ENCODE data around the gene CELA1.

Gene CELA1

GRCh38 chr12:51361161-51362016 is 14.9 kb upstream of the CELA1 start:
- WGBS (ENCODE audit: insufficient coverage) = 97% methylated on average over 7 of the region's 8 CpGs
- CTCF ChIA-PET = interaction anchor here (0.6 to 4.0 kb wide), 10 partner anchors 11 to 109 kb away, joined by 3 to 23 read pairs (median 3); partner anchors contain the start of gene SMAGP
- peaks cover 0 to 3% (median 0%) of the 10 kb centered on the region in 4 experiments for H3K4me1 ChIP-seq (ENCODE audit: control extremely low read depth in 1 of 4, control insufficient read depth in 4 of 4, insufficient read depth in 4 of 4, low read length in 3 of 4)
- no peak for DNase-seq
- H3K9me3 ChIP-seq (ENCODE audit: control extremely low read depth in 1 of 5, control insufficient read depth in 4 of 5, insufficient read depth in 2 of 5, low read depth in 1 of 5, low read length in 4 of 5) = no peaks in the 10 kb centered on the region
- H3K36me3 ChIP-seq (ENCODE audit: control insufficient read depth in 4 of 4, insufficient read depth in 4 of 4, low read length in 3 of 4) = peaks cover 4 to 65% (median 37%) of the 10 kb centered on the region in 4 experiments
- H3K27ac ChIP-seq (ENCODE audit: insufficient read depth in 1 of 2, low read depth in 1 of 2, low read length in 2 of 2, poor library complexity in 1 of 2, severe bottlenecking in 2 of 2) = no peak overlapping the region
- POLR2A ChIA-PET = interaction anchor here (0.6 to 0.7 kb wide), 2 partner anchors 10 to 37 kb away, joined by 3 to 5 read pairs; partner anchors contain the start of gene BIN2
- H3K4me3 ChIP-seq (ENCODE audit: control insufficient read depth in 1 of 7, extremely low read depth in 1 of 7, insufficient read depth in 4 of 7, low read depth in 2 of 7, low read length in 6 of 7) = no peak overlapping the region
- no peaks in the 10 kb centered on the region for H3K27me3 ChIP-seq (replicated peaks in 2 of 5; ENCODE audit: control insufficient read depth in 4 of 5, insufficient read depth in 5 of 5, low read length in 4 of 5)

- ChIA-PET POLR2A (interaction anchor here (0.8 kb wide), 1 partner anchor 90 kb away, joined by 3 read pairs; no protein-coding TSS in a partner anchor), CTCF (interaction anchor here (0.6 to 4.0 kb wide), 4 partner anchors 10 to 66 kb away, joined by 3 to 23 read pairs (median 8); no protein-coding TSS in a partner anchor)
- Histone ChIP-seq H3K27me3 (replicated peaks in 2 of 5; ENCODE audit: control insufficient read depth in 4 of 5, insufficient read depth in 5 of 5, low read length in 4 of 5) (no peaks in the 10 kb centered on the region), H3K9me3 (ENCODE audit: control extremely low read depth in 1 of 5, control insufficient read depth in 4 of 5, insufficient read depth in 2 of 5, low read depth in 1 of 5, low read length in 4 of 5) (no peaks in the 10 kb centered on the region), H3K4me3 (ENCODE audit: control insufficient read depth in 1 of 7, extremely low read depth in 1 of 7, insufficient read depth in 4 of 7, low read depth in 2 of 7, low read length in 6 of 7) (no peak overlapping the region), H3K4me1 (ENCODE audit: control extremely low read depth in 1 of 4, control insufficient read depth in 4 of 4, insufficient read depth in 4 of 4, low read length in 3 of 4) (peaks cover 0 to 3% (median 0%) of the 10 kb centered on the region in 4 experiments), H3K27ac (ENCODE audit: insufficient read depth in 1 of 2, low read depth in 1 of 2, low read length in 2 of 2, poor library complexity in 1 of 2, severe bottlenecking in 2 of 2) (no peak overlapping the region), H3K36me3 (ENCODE audit: control insufficient read depth in 4 of 4, insufficient read depth in 4 of 4, low read length in 3 of 4) (peaks cover 4 to 70% (median 34%) of the 10 kb centered on the region in 4 experiments)
- DNase-seq = no peak
- no CpG with 5 or more reads among the region's 2 CpGs for WGBS (ENCODE audit: insufficient coverage)
Observed at GRCh38 chr12:51360315-51360714, 13.8 kb upstream of the CELA1 start.

DNA sequence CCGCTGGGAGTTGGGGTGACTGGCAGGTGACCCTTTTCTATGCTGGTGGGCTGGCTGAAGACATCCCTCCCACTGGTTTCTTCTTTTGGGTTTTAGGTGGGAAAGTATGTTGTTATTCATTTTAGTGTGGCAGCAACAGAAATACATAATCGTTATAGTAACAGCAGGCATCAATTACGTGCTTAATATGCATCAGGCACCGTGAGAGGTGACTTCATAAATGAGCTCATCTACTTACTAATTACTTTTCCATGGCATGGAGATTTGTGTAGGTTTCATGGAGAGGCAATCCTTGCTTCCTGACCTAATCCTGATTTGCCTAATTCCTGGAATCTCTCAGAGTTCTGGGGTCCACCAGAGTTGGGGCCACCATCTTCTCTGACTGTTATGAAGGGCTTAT is 13.4 kb upstream of the CELA1 start:
- POLR2A ChIA-PET = interaction anchor here (0.8 kb wide), 1 partner anchor 90 kb away, joined by 3 read pairs; no protein-coding TSS in a partner anchor
- no peak overlapping the region for H3K27ac ChIP-seq (ENCODE audit: insufficient read depth in 1 of 2, low read depth in 1 of 2, low read length in 2 of 2, poor library complexity in 1 of 2, severe bottlenecking in 2 of 2)
- H3K4me1 ChIP-seq (ENCODE audit: control extremely low read depth in 1 of 4, control insufficient read depth in 4 of 4, insufficient read depth in 4 of 4, low read length in 3 of 4) = peaks cover 0 to 3% (median 0%) of the 10 kb centered on the region in 4 experiments
- H3K9me3 ChIP-seq (ENCODE audit: control extremely low read depth in 1 of 5, control insufficient read depth in 4 of 5, insufficient read depth in 2 of 5, low read depth in 1 of 5, low read length in 4 of 5) = no peaks in the 10 kb centered on the region
- CTCF ChIA-PET = interaction anchor here (0.8 to 4.0 kb wide), 4 partner anchors 8 to 19 kb away, joined by 3 to 23 read pairs (median 9); no protein-coding TSS in a partner anchor
- 100% methylated on average over 2 of the region's 4 CpGs for WGBS (ENCODE audit: insufficient coverage)
- H3K36me3 ChIP-seq (ENCODE audit: control insufficient read depth in 4 of 4, insufficient read depth in 4 of 4, low read length in 3 of 4) = peaks cover 4 to 67% (median 33%) of the 10 kb centered on the region in 4 experiments
- no peak for DNase-seq
- H3K27me3 ChIP-seq (replicated peaks in 2 of 5; ENCODE audit: control insufficient read depth in 4 of 5, insufficient read depth in 5 of 5, low read length in 4 of 5) = no peaks in the 10 kb centered on the region
- no peak overlapping the region for H3K4me3 ChIP-seq (ENCODE audit: control insufficient read depth in 1 of 7, extremely low read depth in 1 of 7, insufficient read depth in 4 of 7, low read depth in 2 of 7, low read length in 6 of 7)

GRCh38 chr12:51358496-51358895 is 12.0 kb upstream of the CELA1 start:
- H3K36me3 ChIP-seq (ENCODE audit: control insufficient read depth in 4 of 4, insufficient read depth in 4 of 4, low read length in 3 of 4) = peaks cover 8 to 67% (median 28%) of the 10 kb centered on the region in 4 experiments
- H3K4me1 ChIP-seq (ENCODE audit: control extremely low read depth in 1 of 4, control insufficient read depth in 4 of 4, insufficient read depth in 4 of 4, low read length in 3 of 4) = peaks cover 0 to 3% (median 0%) of the 10 kb centered on the region in 4 experiments
- WGBS (ENCODE audit: insufficient coverage) = 98% methylated on average over 8 of the region's 8 CpGs
- no peaks in the 10 kb centered on the region for H3K27me3 ChIP-seq (replicated peaks in 2 of 5; ENCODE audit: control insufficient read depth in 4 of 5, insufficient read depth in 5 of 5, low read length in 4 of 5)
- POLR2A ChIA-PET = no interaction called here
- no peaks in the 10 kb centered on the region for H3K9me3 ChIP-seq (ENCODE audit: control extremely low read depth in 1 of 5, control insufficient read depth in 4 of 5, insufficient read depth in 2 of 5, low read depth in 1 of 5, low read length in 4 of 5)
- H3K4me3 ChIP-seq (ENCODE audit: control insufficient read depth in 1 of 7, extremely low read depth in 1 of 7, insufficient read depth in 4 of 7, low read depth in 2 of 7, low read length in 6 of 7) = no peak overlapping the region
- H3K27ac ChIP-seq (ENCODE audit: insufficient read depth in 1 of 2, low read depth in 1 of 2, low read length in 2 of 2, poor library complexity in 1 of 2, severe bottlenecking in 2 of 2) = no peak overlapping the region
- DNase-seq = no peak
- CTCF ChIA-PET = interaction anchor here (0.6 to 2.0 kb wide), 4 partner anchors 9 to 305 kb away, joined by 3 to 9 read pairs (median 3); no protein-coding TSS in a partner anchor

DNA sequence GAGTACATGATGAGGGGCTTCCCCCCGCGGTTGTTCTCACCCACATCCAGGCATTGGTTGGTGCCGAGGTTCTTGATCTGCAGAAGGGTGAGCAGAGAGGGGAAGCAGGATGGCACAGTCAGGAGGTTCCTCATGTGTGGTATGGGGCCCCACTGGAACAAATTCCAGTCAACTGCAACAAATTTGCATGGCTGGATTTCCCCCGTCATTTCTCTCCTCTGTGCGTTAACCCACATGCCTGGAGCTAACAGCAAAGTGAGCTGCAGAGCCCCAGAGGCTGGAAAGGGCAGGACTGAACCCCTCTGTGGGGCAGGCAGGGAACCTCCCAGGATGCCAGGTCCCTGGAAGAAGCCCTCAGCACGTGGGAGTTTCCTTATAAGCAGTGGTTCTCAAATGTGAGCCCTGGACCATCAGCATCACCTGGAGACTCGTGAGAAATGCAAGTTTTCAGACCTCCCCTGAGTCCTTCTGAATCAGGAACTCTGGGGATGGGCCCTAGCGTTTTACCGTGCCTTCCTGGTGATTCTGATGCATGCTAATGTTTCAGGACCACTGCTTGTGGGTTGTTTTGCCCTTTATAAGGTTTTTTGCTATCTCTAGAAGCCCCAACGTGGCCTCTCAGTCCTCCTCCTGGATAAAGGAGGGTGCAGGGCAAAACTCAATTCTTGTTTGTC is 11.0 kb upstream of the CELA1 start:
- POLR2A ChIA-PET = no interaction called here
- H3K27ac ChIP-seq (ENCODE audit: insufficient read depth in 1 of 2, low read depth in 1 of 2, low read length in 2 of 2, poor library complexity in 1 of 2, severe bottlenecking in 2 of 2) = no peak overlapping the region
- H3K27me3 ChIP-seq (replicated peaks in 2 of 5; ENCODE audit: control insufficient read depth in 4 of 5, insufficient read depth in 5 of 5, low read length in 4 of 5) = no peaks in the 10 kb centered on the region
- H3K36me3 ChIP-seq (ENCODE audit: control insufficient read depth in 4 of 4, insufficient read depth in 4 of 4, low read length in 3 of 4) = peaks cover 8 to 60% (median 26%) of the 10 kb centered on the region in 4 experiments
- CTCF ChIA-PET = interaction anchor here (2.0 kb wide), 1 partner anchor 10 kb away, joined by 9 read pairs; no protein-coding TSS in a partner anchor
- H3K9me3 ChIP-seq (ENCODE audit: control extremely low read depth in 1 of 5, control insufficient read depth in 4 of 5, insufficient read depth in 2 of 5, low read depth in 1 of 5, low read length in 4 of 5) = no peaks in the 10 kb centered on the region
- peaks cover 0 to 3% (median 0%) of the 10 kb centered on the region in 4 experiments for H3K4me1 ChIP-seq (ENCODE audit: control extremely low read depth in 1 of 4, control insufficient read depth in 4 of 4, insufficient read depth in 4 of 4, low read length in 3 of 4)
- H3K4me3 ChIP-seq (ENCODE audit: control insufficient read depth in 1 of 7, extremely low read depth in 1 of 7, insufficient read depth in 4 of 7, low read depth in 2 of 7, low read length in 6 of 7) = no peak overlapping the region
- WGBS (ENCODE audit: insufficient coverage) = 91% methylated on average over 10 of the region's 10 CpGs
- DNase-seq = peak in 2 of 3 donors; percentile 17 to 18

GRCh38 chr12:51351913-51352532 is 5.5 kb upstream of the CELA1 start:
- WGBS (ENCODE audit: insufficient coverage) = 70% methylated on average over 8 of the region's 11 CpGs
- Histone ChIP-seq H3K4me1 (ENCODE audit: control extremely low read depth in 1 of 4, control insufficient read depth in 4 of 4, insufficient read depth in 4 of 4, low read length in 3 of 4) (no peaks in the 10 kb centered on the region), H3K4me3 (ENCODE audit: control insufficient read depth in 1 of 7, extremely low read depth in 1 of 7, insufficient read depth in 4 of 7, low read depth in 2 of 7, low read length in 6 of 7) (no peak overlapping the region), H3K27ac (ENCODE audit: insufficient read depth in 1 of 2, low read depth in 1 of 2, low read length in 2 of 2, poor library complexity in 1 of 2, severe bottlenecking in 2 of 2) (no peak overlapping the region), H3K9me3 (ENCODE audit: control extremely low read depth in 1 of 5, control insufficient read depth in 4 of 5, insufficient read depth in 2 of 5, low read depth in 1 of 5, low read length in 4 of 5) (no peaks in the 10 kb centered on the region), H3K27me3 (replicated peaks in 2 of 5; ENCODE audit: control insufficient read depth in 4 of 5, insufficient read depth in 5 of 5, low read length in 4 of 5) (no peaks in the 10 kb centered on the region), H3K36me3 (ENCODE audit: control insufficient read depth in 4 of 4, insufficient read depth in 4 of 4, low read length in 3 of 4) (peaks cover 3 to 20% (median 4%) of the 10 kb centered on the region in 4 experiments)
- ChIA-PET CTCF (interaction anchor here (0.9 to 27.3 kb wide), 12 partner anchors 9 to 587 kb away, joined by 3 to 666 read pairs (median 4); partner anchors contain the start of gene BIN2), POLR2A (no interaction called here)
- DNase-seq = peak; percentile 50 to 74 (median 64)

All from common myeloid progenitor, CD34-positive (primary cell).